ENCODE data around the gene CENPI.
"Not testable (repeated sequence)": the region's sequence is repeated elsewhere in the genome, so short reads cannot be mapped to it uniquely, and the experiment has no call there.

GRCh38 chrX:101056551-101056950 is 41.5 kb upstream of the CENPI start:
- TF ChIP-seq CTCF, POLR2A (IDR thresholded peaks at IDR 0.05): not testable (repeated sequence)
